GM12873 (cell line): Measurements from ENCODE around the gene GCG.

Experiments
- TF ChIP-seq, protein P1 (sequence below): IDR thresholded peaks from 2 replicates; pipeline ENCODE4 v1.5.1; 2012; ENCODE audit warnings: low read depth, mild to moderate bottlenecking, moderate library complexity, low read length, control low read depth; ENCODE audit not compliant: insufficient read depth; ENCODE audit errors: missing control alignments

Gene GCG

DNA sequence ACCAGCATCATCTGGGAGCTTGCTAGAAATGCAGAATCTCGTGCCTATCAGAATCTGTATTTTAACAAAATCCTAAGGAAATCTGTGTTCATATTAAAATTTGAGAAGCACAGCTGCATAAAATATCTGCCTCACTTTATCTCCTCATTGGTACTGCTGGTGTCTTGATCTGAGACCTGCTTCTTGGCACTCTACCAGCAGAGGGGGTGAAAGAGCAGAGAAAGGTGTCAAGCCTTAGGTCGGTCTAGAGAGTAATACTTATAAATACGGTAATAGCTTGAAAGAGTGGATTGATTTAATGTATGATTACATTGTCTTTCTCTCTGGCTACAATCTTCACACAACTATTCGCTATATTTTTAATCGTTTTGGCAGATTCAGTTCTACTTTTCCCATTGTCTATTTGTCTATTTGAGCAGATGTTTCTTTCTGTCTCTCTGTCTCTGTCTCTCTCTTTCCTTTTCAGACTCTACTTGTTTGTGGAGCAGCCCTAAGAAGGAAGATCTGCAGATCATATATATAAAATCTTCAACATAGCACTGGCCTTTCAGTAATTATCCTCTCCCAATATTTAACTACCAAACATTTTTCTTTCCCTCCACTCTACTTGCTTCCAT, 1.7 kb upstream of the GCG start:
- TF ChIP-seq, protein P1, sequence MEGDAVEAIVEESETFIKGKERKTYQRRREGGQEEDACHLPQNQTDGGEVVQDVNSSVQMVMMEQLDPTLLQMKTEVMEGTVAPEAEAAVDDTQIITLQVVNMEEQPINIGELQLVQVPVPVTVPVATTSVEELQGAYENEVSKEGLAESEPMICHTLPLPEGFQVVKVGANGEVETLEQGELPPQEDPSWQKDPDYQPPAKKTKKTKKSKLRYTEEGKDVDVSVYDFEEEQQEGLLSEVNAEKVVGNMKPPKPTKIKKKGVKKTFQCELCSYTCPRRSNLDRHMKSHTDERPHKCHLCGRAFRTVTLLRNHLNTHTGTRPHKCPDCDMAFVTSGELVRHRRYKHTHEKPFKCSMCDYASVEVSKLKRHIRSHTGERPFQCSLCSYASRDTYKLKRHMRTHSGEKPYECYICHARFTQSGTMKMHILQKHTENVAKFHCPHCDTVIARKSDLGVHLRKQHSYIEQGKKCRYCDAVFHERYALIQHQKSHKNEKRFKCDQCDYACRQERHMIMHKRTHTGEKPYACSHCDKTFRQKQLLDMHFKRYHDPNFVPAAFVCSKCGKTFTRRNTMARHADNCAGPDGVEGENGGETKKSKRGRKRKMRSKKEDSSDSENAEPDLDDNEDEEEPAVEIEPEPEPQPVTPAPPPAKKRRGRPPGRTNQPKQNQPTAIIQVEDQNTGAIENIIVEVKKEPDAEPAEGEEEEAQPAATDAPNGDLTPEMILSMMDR: peak; percentile 83

DNA sequence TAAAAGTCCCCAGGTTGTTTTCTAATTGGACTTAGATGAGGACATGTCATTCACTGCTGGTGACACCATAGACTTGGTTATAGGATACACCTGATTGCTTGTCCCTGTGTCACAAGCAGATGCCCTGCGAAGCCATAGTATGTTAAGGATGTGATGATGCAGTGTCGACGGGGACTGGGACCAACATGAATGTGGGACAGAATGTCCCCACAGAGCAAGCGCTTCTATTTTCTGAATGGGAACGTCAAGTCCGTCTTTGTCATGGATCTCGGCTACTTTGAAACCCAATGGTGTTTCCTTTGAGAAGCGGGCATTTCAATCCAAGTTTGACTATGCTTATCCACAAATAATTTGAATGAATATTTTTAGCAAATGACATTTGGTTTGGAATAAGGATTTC, 2.1 kb downstream of the GCG start:
- TF ChIP-seq, protein P1: no peak

DNA sequence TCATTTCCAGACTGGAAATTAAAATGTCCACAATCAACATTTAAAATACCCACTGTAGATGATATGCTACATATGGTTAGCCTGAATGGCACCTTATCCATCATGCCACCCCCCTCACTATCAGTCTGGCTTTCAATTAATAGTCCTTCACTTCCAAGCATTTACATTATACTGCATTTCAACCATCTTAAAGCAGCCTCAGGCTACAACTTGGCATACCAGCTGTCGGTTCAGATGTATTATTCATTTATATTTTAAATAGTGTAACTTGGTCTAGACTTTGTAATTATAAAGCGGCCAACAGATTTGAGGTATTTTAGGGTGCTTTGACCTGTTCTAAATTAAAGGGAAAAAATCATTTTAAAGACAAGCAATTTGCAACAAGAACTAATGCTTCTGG, 2.6 kb downstream of the GCG start:
- TF ChIP-seq, protein P1: no peak

DNA sequence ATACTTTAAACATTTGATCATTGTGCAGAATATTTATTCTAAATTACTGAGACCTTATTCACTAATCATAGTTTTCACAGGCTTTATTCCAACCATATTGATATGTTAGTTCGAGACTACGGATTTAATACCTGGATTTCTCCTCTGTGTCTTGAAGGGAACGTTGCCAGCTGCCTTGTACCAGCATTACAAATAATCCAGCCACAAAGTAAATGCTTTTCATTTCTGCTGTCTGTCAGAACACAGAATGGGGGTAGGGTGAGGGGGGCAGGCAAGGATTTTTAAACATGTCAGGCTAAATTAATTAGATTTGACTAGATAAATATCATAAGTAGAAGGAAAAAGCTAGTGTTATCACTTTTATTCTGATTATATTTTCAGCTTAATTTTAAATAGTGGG, 3.1 kb downstream of the GCG start:
- TF ChIP-seq, protein P1: no peak

DNA sequence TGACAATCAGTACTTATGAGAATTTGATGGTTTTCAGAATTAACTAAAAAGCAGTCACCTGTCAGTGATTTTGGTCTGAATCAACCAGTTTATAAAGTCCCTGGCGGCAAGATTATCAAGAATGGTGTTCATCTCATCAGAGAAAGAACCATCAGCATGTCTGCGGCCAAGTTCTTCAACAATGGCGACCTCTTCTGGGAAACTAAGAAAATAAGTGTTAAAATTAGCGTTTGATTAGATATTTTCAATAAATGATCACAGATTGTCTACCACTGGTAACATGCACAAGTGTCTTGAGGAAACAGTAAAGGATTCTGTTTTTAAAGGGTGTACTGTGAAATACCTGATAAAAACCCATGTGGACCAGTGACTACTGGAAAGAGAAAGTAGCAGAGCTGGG, 8.1 kb downstream of the GCG start:
- TF ChIP-seq, protein P1: no peak

DNA sequence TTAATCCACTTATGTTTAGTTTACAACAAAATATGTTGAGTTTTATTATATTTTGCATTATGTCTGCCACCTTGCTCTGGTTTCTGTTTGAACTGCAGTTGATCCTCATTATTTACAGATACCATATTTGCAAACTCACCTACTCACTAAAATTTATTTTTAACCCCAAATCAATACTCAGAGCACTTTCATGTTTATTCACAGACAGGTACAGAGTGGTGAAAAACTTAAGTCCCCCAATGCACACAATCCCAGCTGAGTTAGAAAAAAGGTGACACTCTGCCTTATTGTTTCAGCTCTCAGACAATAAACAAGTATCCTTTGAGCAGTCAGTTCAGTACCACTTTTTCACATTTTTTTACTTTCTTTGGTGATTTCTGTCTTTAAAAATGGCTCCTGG, 13.7 kb downstream of the GCG start:
- TF ChIP-seq, protein P1: no peak

DNA sequence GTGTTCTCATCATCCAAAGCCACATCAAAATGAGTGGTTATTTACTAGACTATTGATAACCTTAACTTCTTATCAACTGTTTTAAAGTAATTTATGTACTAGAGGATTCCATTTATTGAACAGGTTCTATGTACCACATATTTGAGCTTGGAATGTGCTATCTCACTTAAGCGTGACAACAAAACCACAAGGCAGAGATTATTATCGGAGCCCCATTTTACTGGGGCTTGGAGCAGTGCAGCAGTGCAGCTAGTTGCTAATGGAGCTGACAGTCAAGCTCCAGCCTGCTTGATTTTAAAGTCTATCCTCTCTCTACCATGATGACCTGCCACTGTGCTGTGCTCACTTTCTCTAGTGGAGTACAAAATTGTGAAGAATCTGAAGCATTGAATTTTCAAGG, 24.6 kb downstream of the GCG start:
- TF ChIP-seq, protein P1: no peak
